ENCODE data around the gene SRXN1.

The SRXN1 gene

GRCh38 chr20:602111-602970 is 50.7 kb downstream of the SRXN1 start:
- DNase-seq, result no peak

GRCh38 chr20:600736-601135 is 52.3 kb downstream of the SRXN1 start:
- no peak for DNase-seq

GRCh38 chr20:600141-600540 is 52.9 kb downstream of the SRXN1 start:
- DNase-seq, result no peak

GRCh38 chr20:598133-598850 is 54.7 kb downstream of the SRXN1 start:
- DNase-seq, result no peak

- DNase-seq, result no peak
Measured at GRCh38 chr20:597560-597959, 55.4 kb downstream of the SRXN1 start.
